NOMO-1 treated with DMSO at 0.1 percent for 48 hours (cell line): ENCODE data around the gene SHC4.
"Not testable (repeated sequence)": the region's sequence is repeated elsewhere in the genome, so short reads cannot be mapped to it uniquely, and the experiment has no call there.

Experiments used
- DNase-seq: peaks from one replicate; lab custom pipeline; 2025; ENCODE audit not compliant: unreplicated experiment; lab: John Stamatoyannopoulos, UW

SHC4 gene

GRCh38 chr15:48970926-48971325, 7.2 kb upstream of the SHC4 start:
- not testable (repeated sequence) for DNase-seq

GRCh38 chr15:48968066-48968465, 4.3 kb upstream of the SHC4 start:
- DNase-seq, result no peak

- DNase-seq, result no peak
Measured at GRCh38 chr15:48967336-48967735, 3.6 kb upstream of the SHC4 start.

GRCh38 chr15:48966595-48967301, 3.0 kb upstream of the SHC4 start:
- peak; percentile 53 for DNase-seq

- DNase-seq, result no peak
Measured at GRCh38 chr15:48965972-48966371, 2.3 kb upstream of the SHC4 start.

GRCh38 chr15:48964898-48965297, 1.2 kb upstream of the SHC4 start:
- no peak for DNase-seq

- no peak for DNase-seq
Measured at GRCh38 chr15:48962662-48963523, 826 bp downstream of the SHC4 start.

- DNase-seq, result no peak
Measured at GRCh38 chr15:48955967-48956366, 7.8 kb downstream of the SHC4 start.

GRCh38 chr15:48955370-48955769, 8.3 kb downstream of the SHC4 start:
- no peak for DNase-seq

- no peak for DNase-seq
Measured at GRCh38 chr15:48954538-48954937, 9.2 kb downstream of the SHC4 start.

GRCh38 chr15:48946840-48947187, 16.9 kb downstream of the SHC4 start:
- no peak for DNase-seq

- DNase-seq, result peak; percentile 31
Measured at GRCh38 chr15:48946074-48946839, 17.5 kb downstream of the SHC4 start.

- DNase-seq, result no peak
Measured at GRCh38 chr15:48945386-48945785, 18.3 kb downstream of the SHC4 start.

GRCh38 chr15:48941904-48942303, 21.8 kb downstream of the SHC4 start:
- no peak for DNase-seq

- no peak for DNase-seq
Measured at GRCh38 chr15:48940508-48940907, 23.2 kb downstream of the SHC4 start.

GRCh38 chr15:48939648-48940047, 24.1 kb downstream of the SHC4 start:
- DNase-seq, result no peak

GRCh38 chr15:48937886-48938285, 25.8 kb downstream of the SHC4 start:
- DNase-seq, result no peak

GRCh38 chr15:48936666-48937065, 27.1 kb downstream of the SHC4 start:
- no peak for DNase-seq

- no peak for DNase-seq
Measured at GRCh38 chr15:48935236-48935635, 28.5 kb downstream of the SHC4 start.

- no peak for DNase-seq
Measured at GRCh38 chr15:48930735-48931134, 33.0 kb downstream of the SHC4 start.

- DNase-seq, result no peak
Measured at GRCh38 chr15:48929661-48930060, 34.1 kb downstream of the SHC4 start.
